ENCODE measurements around the gene LYPD3. TPM values are rescaled to one million over a fixed set of nuclear protein-coding genes. Genes with fewer than 3 reads are reported as not detected.
A peak's percentile ranks its signal among the peaks of the same experiment; 100 is the strongest.

The LYPD3 gene
- polyA plus RNA-seq, 3 donors: 0.24 to 22.9 (median 0.48) TPM

GRCh38 chr19:43474986-43475705 is 9.7 kb upstream of the LYPD3 start:
- Histone ChIP-seq H3K9me3 (replicated peaks in 1 of 2; ENCODE audit: control insufficient read depth in 1 of 2, insufficient read depth in 1 of 2, low read length in 2 of 2) (no peaks in the 10 kb centered on the region), H4K20me1 (ENCODE audit: insufficient read depth, low read length) (no peaks in the 10 kb centered on the region), H3K27ac (ENCODE audit: low read depth in 1 of 2, low read length in 2 of 2) (peak overlapping the region; percentile 64 to 81), H3K4me1 (ENCODE audit: control insufficient read depth in 1 of 2, insufficient read depth in 2 of 2, low read length in 2 of 2) (peaks cover 14 to 18% of the 10 kb centered on the region in 2 donors), H3K27me3 (ENCODE audit: control insufficient read depth in 2 of 2, insufficient read depth in 2 of 2, low read length in 2 of 2) (no peaks in the 10 kb centered on the region), H3K79me2 (ENCODE audit: insufficient read depth, low read length) (no peaks in the 10 kb centered on the region), H3K4me3 (replicated peaks in 1 of 3; ENCODE audit: low read depth in 2 of 3, low read length in 3 of 3) (peak overlapping the region; percentile 35 to 74 (median 62)), H3K36me3 (replicated peaks in 1 of 2; ENCODE audit: control insufficient read depth in 1 of 2, insufficient read depth in 2 of 2, low read length in 2 of 2) (no peaks in the 10 kb centered on the region), H3K9ac (ENCODE audit: insufficient read depth, low read length, poor library complexity, severe bottlenecking) (peak overlapping the region; percentile 48), H3K4me2 (replicated peaks; ENCODE audit: extremely low read depth, low read length, poor library complexity, severe bottlenecking) (peak overlapping the region; percentile 81), H2AFZ (ENCODE audit: insufficient read depth, low read depth, low read length, poor library complexity, severe bottlenecking) (peak overlapping the region; percentile 71)
- Mint-ChIP-seq H3K27ac (peak overlapping the region; percentile 80 to 95 (median 93)), H3K27me3 (ENCODE audit: low read depth in 3 of 3) (peaks cover 0 to 17% (median 4%) of the 10 kb centered on the region in 3 donors), H3K36me3 (peaks cover 14 to 27% of the 10 kb centered on the region in 2 donors), H3K9me3 (no peaks in the 10 kb centered on the region), H3K4me1 (peaks cover 18% of the 10 kb centered on the region), H3K4me3 (peak overlapping the region; percentile 77 to 89)
- TF ChIP-seq, protein P1, sequence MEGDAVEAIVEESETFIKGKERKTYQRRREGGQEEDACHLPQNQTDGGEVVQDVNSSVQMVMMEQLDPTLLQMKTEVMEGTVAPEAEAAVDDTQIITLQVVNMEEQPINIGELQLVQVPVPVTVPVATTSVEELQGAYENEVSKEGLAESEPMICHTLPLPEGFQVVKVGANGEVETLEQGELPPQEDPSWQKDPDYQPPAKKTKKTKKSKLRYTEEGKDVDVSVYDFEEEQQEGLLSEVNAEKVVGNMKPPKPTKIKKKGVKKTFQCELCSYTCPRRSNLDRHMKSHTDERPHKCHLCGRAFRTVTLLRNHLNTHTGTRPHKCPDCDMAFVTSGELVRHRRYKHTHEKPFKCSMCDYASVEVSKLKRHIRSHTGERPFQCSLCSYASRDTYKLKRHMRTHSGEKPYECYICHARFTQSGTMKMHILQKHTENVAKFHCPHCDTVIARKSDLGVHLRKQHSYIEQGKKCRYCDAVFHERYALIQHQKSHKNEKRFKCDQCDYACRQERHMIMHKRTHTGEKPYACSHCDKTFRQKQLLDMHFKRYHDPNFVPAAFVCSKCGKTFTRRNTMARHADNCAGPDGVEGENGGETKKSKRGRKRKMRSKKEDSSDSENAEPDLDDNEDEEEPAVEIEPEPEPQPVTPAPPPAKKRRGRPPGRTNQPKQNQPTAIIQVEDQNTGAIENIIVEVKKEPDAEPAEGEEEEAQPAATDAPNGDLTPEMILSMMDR (IDR thresholded peaks at IDR 0.05): no peak
- DNase-seq: peak; percentile 91 to 94 (median 92)
- intact Hi-C loops (cut with micrococcal nuclease): no loop called here
- under 1% methylated on average over 33 of the region's 46 CpGs for WGBS (ENCODE audit: insufficient coverage)

DNA sequence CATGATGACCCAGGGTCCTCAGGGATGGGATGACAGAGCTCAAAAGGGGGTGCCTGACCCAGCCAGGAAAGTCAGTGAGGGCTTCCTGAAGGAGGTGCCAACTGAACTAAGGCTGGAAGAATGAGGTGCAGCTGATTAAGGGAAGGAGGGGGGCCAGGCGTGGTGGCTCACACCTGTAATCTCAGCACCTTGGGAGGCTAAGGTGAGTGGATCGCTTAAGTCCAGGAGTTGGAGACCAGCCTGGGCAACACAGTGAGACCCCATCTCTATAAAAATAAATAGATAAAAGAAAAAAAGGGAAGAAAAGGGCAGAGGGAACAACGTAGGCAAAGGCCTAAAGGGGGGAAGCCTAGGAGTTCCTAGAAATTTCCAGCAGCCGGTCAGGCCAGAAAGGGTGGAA is 9.1 kb upstream of the LYPD3 start:
- H3K36me3 Mint-ChIP-seq: peaks cover 14 to 27% of the 10 kb centered on the region in 2 donors
- Histone ChIP-seq H3K27me3 (ENCODE audit: control insufficient read depth in 2 of 2, insufficient read depth in 2 of 2, low read length in 2 of 2) (no peaks in the 10 kb centered on the region), H3K4me3 (replicated peaks in 1 of 3; ENCODE audit: low read depth in 2 of 3, low read length in 3 of 3) (peak overlapping the region in 2 of 3 experiments; percentile 62 to 74), H3K9me3 (replicated peaks in 1 of 2; ENCODE audit: control insufficient read depth in 1 of 2, insufficient read depth in 1 of 2, low read length in 2 of 2) (no peaks in the 10 kb centered on the region), H3K4me2 (replicated peaks; ENCODE audit: extremely low read depth, low read length, poor library complexity, severe bottlenecking) (peak overlapping the region; percentile 81), H3K79me2 (ENCODE audit: insufficient read depth, low read length) (no peaks in the 10 kb centered on the region), H3K36me3 (replicated peaks in 1 of 2; ENCODE audit: control insufficient read depth in 1 of 2, insufficient read depth in 2 of 2, low read length in 2 of 2) (no peaks in the 10 kb centered on the region), H2AFZ (ENCODE audit: insufficient read depth, low read depth, low read length, poor library complexity, severe bottlenecking) (peak overlapping the region; percentile 71), H4K20me1 (ENCODE audit: insufficient read depth, low read length) (no peaks in the 10 kb centered on the region), H3K9ac (ENCODE audit: insufficient read depth, low read length, poor library complexity, severe bottlenecking) (no peak overlapping the region), H3K4me1 (ENCODE audit: control insufficient read depth in 1 of 2, insufficient read depth in 2 of 2, low read length in 2 of 2) (peaks cover 14 to 18% of the 10 kb centered on the region in 2 donors), H3K27ac (ENCODE audit: low read depth in 1 of 2, low read length in 2 of 2) (peak overlapping the region in 1 of 2 donors; percentile 64)
- intact Hi-C loops (cut with micrococcal nuclease): no loop called here
- WGBS (ENCODE audit: insufficient coverage): no CpG with 5 or more reads among the region's 4 CpGs
- peaks cover 0 to 17% (median 4%) of the 10 kb centered on the region in 3 donors for H3K27me3 Mint-ChIP-seq (ENCODE audit: low read depth in 3 of 3)
- TF ChIP-seq, protein P1 (IDR thresholded peaks at IDR 0.05): no peak
- H3K4me1 Mint-ChIP-seq: peaks cover 18% of the 10 kb centered on the region
- H3K4me3 Mint-ChIP-seq: peak overlapping the region; percentile 50 to 89
- H3K9me3 Mint-ChIP-seq: no peaks in the 10 kb centered on the region
- no peak for DNase-seq
- peak overlapping the region; percentile 59 to 95 (median 93) for H3K27ac Mint-ChIP-seq
